WTC11 (cell line): ENCODE measurements around the gene CCDC182.

ENCODE experiments used
- ATF6 ChIP-seq: sonication (generic); formaldehyde crosslinking; IDR thresholded peaks from 2 replicates; pipeline ENCODE4 v1.8.1; 2023; ENCODE audit warnings: mild to moderate bottlenecking, missing genetic modification reagents
- CREB1 ChIP-seq: sonication (generic); formaldehyde crosslinking; IDR thresholded peaks from 2 replicates; pipeline ENCODE4 v1.8.0; 2023; ENCODE audit warnings: mild to moderate bottlenecking, missing genetic modification reagents
- ESRRA ChIP-seq: sonication (generic); formaldehyde crosslinking; IDR thresholded peaks from 2 replicates; pipeline ENCODE4 v1.8.1; 2022; ENCODE audit warnings: mild to moderate bottlenecking, missing genetic modification reagents, borderline replicate concordance
- ZNF416 ChIP-seq: fragments of 250-450 bp; sonication (Bioruptor Pico); IDR thresholded peaks from 2 replicates; pipeline ENCODE4 v1.9.0; 2021; ENCODE audit warnings: mild to moderate bottlenecking, inconsistent platforms
- ZNF532 ChIP-seq: fragments of 250-450 bp; sonication (Bioruptor Pico); IDR thresholded peaks from 2 replicates; pipeline ENCODE4 v1.9.0; 2021; ENCODE audit warnings: mild to moderate bottlenecking, borderline replicate concordance
- TF ChIP-seq, protein P1 (sequence below): fragments of 200-600 bp; IDR thresholded peaks from 2 replicates; pipeline ENCODE4 v1.8.0; 2022; ENCODE audit warnings: antibody characterized with exemption
- TF ChIP-seq, protein P2 (sequence below): sonication (generic); formaldehyde crosslinking; IDR thresholded peaks from 2 replicates; pipeline ENCODE4 v1.8.1; 2022; ENCODE audit warnings: low read depth, missing genetic modification reagents, borderline replicate concordance
- TF ChIP-seq, protein P3 (sequence below): sonication (generic); formaldehyde crosslinking; IDR thresholded peaks from 2 replicates; pipeline ENCODE4 v1.8.0; 2022; ENCODE audit warnings: mild to moderate bottlenecking, missing genetic modification reagents

GRCh38 chr17:57697197-57697596 lies 47.9 kb downstream of the CCDC182 start:
- TF ChIP-seq, protein P1, sequence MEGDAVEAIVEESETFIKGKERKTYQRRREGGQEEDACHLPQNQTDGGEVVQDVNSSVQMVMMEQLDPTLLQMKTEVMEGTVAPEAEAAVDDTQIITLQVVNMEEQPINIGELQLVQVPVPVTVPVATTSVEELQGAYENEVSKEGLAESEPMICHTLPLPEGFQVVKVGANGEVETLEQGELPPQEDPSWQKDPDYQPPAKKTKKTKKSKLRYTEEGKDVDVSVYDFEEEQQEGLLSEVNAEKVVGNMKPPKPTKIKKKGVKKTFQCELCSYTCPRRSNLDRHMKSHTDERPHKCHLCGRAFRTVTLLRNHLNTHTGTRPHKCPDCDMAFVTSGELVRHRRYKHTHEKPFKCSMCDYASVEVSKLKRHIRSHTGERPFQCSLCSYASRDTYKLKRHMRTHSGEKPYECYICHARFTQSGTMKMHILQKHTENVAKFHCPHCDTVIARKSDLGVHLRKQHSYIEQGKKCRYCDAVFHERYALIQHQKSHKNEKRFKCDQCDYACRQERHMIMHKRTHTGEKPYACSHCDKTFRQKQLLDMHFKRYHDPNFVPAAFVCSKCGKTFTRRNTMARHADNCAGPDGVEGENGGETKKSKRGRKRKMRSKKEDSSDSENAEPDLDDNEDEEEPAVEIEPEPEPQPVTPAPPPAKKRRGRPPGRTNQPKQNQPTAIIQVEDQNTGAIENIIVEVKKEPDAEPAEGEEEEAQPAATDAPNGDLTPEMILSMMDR: no peak
- TF ChIP-seq, protein P2, sequence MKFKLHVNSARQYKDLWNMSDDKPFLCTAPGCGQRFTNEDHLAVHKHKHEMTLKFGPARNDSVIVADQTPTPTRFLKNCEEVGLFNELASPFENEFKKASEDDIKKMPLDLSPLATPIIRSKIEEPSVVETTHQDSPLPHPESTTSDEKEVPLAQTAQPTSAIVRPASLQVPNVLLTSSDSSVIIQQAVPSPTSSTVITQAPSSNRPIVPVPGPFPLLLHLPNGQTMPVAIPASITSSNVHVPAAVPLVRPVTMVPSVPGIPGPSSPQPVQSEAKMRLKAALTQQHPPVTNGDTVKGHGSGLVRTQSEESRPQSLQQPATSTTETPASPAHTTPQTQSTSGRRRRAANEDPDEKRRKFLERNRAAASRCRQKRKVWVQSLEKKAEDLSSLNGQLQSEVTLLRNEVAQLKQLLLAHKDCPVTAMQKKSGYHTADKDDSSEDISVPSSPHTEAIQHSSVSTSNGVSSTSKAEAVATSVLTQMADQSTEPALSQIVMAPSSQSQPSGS (CRISPR knock-in tag): no peak
- no peak for TF ChIP-seq ATF6 (CRISPR knock-in tag)
- TF ChIP-seq ZNF416 (CRISPR knock-in tag): no peak
- TF ChIP-seq, protein P3, sequence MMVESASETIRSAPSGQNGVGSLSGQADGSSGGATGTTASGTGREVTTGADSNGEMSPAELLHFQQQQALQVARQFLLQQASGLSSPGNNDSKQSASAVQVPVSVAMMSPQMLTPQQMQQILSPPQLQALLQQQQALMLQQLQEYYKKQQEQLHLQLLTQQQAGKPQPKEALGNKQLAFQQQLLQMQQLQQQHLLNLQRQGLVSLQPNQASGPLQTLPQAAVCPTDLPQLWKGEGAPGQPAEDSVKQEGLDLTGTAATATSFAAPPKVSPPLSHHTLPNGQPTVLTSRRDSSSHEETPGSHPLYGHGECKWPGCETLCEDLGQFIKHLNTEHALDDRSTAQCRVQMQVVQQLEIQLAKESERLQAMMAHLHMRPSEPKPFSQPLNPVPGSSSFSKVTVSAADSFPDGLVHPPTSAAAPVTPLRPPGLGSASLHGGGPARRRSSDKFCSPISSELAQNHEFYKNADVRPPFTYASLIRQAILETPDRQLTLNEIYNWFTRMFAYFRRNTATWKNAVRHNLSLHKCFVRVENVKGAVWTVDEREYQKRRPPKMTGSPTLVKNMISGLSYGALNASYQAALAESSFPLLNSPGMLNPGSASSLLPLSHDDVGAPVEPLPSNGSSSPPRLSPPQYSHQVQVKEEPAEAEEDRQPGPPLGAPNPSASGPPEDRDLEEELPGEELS (CRISPR knock-in tag): no peak
- no peak for TF ChIP-seq CREB1
- TF ChIP-seq ZNF532 (CRISPR knock-in tag): no peak
- no peak for TF ChIP-seq ESRRA
